Mesenteric fat pad (tissue), 1 donor: ENCODE measurements around the gene AGBL1. TPM values are rescaled to one million over a fixed set of nuclear protein-coding genes. Genes with fewer than 3 reads are reported as not detected.
"Not testable (repeated sequence)": the region's sequence is repeated elsewhere in the genome, so short reads cannot be mapped to it uniquely, and the experiment has no call there.

Experiments used
- DNase-seq: peaks from one replicate; pipeline ENCODE4 v3.0.0-alpha.2; 2020; ENCODE audit warnings: low spot score
- total RNA-seq: library from RNA; stranded (reverse); fragmentation: NEBNext Ultra II Directional; extraction: Animal tissue kit (Norgen Biotek cat#: 25700); gene quantifications from one replicate; pipeline ENCODE4 v1.2.1, GENCODE V29; 2021
- donor health status: DM: yes; HTN: yes; CAD: no.

AGBL1 gene
- total RNA-seq, 1 donor from 2014 or later: not detected

DNA sequence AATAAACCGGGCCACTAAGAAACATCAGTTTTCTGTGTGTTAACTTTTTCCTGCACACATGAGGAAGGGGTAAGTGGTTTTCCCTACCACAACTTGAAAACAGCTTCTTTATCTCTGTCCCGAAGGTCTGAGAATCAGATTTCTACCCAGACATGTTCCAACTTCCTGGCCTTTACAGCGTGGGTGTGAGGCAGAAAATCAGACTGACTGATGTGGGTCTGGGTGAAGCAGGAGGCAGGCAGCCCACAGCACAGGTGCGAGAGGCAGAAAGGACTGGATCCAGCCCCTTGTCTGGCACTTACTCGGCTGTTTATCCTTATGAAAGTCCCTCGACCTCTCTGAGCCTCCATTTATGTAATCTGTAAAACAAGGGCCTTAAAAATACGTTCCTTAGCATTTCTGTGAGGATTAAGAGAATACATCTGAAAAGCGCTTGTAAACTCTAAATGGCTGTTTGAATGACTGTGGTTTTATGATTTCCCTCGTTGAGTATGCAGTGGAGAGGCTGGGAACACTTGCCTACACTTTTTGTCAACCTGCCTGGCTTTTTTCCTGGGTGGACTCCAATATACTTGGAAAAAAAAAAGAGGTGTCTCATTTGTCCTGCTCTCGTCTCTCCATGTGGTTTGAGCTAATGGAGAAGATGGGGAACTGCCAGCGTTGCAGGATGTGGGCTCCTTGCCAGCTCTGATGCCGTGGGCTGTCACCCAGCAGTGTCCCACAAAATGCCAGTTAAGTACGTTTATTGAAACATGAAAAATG lies 3.1 kb downstream of the AGBL1 start:
- no peak for DNase-seq

DNA sequence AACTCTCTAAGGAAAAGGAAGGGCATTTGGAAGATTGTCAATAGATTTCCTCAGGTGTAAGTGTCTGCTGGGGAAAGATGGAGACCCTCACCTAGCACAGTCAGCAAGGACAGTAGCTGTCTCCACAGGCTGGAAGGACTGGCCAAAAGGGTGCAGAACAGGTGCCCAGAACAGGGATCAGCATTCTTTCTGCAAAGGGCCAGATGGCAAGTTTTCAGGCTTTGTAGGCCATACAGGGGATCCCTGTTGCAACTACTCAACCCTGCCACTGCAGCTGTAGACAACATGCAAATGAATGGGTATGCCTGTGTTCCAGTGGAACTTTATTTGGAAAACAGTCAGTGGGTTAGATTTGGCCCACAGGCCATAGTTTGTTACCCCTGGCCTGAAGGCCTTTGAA lies 8.1 kb downstream of the AGBL1 start:
- DNase-seq: no peak

DNA sequence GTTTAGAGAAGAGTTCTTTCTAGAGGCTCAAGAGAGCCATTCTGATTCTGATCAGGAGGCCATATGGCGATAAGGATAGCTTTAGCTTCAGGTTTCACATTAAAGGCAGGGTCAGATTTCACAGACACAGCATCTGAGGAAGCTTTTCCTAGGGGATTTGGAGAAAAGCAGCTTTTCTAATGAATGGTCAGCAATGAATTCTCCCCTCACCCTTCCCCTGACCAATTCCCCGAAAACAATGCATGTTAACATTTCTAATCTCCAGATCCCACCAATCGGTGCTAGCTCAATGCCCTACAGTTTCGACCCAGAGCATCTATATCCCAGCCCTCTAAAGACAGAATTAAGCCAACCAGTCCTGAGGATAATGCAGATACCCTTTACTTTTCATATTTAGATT lies 9.8 kb downstream of the AGBL1 start:
- DNase-seq: no peak

DNA sequence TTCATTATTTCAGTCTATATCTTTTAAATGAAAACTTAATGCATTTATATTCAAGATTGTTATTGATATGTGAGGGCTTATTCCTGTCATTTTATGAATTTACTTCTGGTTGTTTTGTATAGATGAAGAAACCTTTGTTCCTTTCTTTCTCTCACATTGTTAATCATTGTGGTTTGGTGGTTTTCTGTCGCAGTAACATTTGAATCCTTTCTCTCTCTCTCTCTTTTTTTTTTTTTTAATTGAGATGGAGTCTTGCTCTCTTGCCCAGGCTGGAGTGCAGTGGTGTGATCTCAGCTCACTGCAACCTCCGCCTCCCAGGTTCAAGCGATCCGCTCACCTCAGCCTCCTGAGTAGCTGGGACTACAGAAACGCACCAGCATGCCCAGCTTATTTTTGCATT lies 22.1 kb downstream of the AGBL1 start:
- DNase-seq: no peak

DNA sequence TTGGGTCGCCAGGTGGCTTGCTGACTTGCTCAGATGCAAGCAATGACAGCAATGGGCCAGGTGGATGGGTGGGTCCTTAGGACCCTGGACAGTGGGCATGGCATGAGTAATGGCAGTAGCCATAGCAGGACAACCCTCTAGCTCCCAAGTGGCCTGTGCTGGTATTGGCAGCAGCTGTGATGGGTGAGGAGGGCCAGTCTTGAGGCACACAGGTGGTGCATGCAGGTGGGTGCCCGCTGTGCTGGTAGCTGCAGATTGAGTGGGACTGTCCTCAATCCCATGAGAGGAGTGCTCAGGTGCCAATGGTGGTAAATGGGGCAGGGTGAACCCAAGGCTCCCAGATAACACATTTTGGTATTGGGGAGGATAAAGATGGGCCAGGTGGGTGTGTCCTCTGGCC lies 24.2 kb downstream of the AGBL1 start:
- no peak for DNase-seq

DNA sequence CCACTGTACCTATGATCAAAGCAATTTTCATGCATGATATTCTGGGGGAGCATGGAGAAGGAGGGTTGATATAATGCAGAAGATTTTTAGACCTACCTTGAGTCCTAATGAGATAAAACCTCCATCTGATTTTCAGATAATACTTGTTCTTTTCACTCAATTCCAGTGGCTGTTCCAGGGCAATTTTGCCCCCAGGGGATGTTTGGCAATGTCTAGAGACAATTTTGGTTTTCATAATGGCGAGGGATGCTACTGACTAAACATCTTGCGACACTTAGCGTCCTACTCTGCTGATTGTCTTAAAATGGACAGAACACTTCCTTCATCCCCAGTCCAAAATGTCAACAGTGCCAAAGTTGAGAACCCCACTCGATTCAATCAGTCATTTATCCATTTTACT lies 26.6 kb downstream of the AGBL1 start:
- DNase-seq: no peak

DNA sequence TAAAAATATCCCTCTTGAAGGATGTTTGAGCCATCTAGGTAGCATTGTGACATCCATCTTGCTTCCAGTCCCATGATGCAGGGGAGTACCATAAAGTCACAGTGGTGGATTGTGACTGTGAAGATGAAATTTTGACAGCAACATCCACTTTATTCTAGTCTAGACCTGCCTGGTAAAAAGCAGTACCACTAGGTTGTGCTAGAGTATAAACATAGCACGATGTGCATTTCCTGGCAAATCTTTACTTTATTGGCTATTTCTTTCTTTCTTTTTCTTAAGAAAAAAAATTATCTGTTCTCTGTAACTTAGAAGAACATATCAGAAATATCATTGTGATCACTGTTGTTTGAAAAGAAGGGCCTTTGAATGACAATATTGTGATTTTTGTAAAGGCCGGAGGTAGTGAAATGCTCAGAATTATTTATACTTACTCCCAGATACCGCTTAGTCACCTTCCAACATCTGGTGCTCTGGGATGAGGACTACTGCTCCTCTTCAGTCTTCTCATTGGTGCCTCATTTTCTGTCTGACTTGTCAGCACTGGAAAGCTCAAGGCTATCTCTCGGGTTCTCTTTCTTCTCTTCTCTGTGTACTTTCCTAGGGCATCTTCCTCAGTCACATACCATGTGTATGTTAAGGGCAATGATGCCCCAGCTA lies 35.6 kb downstream of the AGBL1 start:
- DNase-seq: no peak

DNA sequence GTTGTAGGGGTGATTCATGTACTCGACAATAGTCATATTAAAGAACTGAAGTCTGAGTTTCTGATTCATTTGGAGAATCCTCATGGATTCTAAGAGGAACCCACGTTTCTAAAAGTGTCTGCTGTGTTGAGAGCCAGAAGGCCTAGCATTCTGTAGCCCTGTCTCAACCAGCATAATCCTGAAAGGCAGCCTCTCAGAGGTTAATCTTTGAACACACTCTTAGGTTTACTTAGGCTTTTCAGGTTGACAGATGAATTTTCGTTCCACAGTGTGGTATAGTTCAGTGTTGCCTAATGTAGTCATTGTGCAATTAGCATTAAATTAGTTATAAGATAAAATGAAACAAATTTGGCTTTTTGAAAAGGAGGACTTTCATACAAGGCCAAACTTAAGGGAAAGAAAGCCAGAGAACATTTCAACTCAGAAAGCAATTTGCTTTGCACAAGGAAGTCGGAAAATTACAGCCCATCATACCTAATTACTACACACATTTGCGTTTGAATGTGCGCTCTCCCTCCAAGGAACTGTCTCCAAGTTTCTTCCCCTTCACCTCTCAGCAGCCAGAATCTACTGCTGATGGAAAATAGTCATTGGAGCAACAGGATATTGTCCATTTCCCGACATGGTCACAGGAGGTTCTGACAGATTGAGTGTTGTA lies 42.0 kb downstream of the AGBL1 start:
- DNase-seq: no peak

DNA sequence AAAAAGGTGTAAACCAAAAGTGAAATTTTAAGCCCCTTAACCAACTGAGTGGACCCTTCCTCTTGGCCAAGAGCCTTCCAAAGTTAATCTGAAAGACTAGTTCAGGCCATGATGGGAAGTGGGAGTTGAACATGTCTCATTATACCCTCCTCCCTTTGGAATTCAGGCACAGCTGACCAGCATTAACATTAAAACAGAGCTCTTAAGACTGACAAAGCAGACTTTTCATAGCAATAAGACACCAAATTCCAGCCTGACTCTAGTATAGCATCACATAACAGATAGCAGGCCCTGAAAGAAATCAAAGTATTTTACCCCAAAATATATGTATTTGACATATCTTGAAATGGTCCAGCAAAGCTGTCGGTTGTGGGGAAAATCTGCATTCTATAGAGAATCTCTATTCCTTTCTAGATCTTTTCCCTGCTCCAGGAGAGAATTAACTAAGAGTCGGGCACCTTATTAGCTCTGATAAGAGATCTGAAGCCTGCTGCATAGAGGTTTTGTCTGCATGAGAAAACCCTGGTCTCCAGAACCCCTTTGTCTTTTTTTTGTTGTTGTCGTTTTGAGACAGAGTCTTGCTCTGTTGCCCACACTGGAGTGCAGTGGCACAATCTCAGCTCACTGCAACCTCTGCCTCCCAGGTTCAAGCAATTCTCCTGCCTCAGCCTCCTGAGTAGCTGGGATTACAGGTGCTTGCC lies 43.2 kb downstream of the AGBL1 start:
- DNase-seq: not testable (repeated sequence)

DNA sequence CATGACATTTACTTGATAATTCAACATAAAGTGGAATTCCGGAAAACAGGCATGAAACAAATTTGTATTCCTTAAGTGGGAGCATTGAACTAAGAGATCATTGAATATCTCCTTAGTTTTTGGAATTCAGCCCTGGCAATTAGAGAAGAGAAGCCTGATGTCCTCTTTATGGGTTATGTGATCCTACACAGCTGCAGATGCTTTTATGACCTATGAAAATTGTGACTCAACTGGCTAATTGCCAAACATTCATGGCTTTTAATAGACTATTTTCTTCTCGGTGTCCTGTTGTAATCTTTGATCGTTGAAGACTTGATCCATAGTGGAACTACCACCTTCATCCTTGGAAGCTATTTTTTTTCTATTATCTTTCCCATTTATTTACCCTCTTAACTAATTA lies 46.1 kb downstream of the AGBL1 start:
- DNase-seq: no peak

DNA sequence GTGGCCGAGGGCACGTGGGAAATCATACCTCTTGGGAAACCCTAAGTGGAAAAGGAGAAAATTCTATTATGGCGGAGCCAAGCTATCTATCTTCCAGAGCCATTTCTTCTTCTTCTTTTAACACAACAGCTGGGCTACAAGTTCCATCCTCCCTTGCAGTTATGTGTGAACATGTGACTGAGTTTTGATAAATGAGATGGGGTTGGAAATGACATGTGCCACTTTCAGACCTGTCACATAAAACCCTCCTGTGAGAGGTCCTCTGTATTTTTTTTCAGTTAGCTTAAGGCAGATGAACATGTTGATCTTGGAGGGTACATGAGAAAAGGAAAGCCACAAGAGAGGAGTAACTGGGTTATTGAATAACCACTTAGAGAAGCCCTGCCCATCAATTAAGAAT lies 47.9 kb downstream of the AGBL1 start:
- no peak for DNase-seq

DNA sequence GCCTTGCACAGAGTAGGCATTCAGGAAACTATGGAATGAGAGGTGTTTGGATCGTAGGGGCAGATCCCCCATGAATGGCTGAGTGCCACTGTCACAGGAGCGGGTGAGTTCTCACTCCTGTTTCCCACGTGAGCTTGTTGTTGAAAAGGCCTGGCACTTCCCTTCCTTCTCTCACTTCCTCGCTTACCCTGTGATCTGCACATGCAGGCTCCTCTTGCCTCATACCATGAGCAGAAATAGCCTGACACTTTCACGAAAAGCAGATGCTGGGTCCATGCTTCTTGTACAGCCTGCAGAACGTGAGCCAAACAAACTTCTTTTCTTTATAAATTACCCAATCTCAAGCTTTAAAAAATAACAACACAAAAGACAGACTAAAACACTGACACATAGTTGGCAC lies 55.4 kb downstream of the AGBL1 start:
- DNase-seq: no peak

DNA sequence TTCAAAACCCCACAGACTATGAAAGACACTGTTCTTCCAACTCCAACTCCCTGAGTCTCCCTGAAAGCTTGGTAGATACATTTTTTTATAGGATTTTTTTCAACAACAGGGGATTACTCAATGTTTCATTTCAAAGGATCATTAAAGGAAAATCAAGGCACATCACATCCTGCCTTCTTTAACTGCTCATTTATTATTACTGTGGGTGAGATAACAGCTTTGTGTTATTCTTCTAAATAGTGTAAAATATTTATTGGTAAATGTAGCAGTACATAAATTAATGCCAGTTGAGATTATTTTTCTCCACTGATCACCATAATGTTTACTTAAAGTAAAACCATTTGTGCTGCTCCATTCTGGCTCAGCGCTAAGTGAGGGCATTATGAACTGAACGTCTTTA lies 57.2 kb downstream of the AGBL1 start:
- DNase-seq: no peak

DNA sequence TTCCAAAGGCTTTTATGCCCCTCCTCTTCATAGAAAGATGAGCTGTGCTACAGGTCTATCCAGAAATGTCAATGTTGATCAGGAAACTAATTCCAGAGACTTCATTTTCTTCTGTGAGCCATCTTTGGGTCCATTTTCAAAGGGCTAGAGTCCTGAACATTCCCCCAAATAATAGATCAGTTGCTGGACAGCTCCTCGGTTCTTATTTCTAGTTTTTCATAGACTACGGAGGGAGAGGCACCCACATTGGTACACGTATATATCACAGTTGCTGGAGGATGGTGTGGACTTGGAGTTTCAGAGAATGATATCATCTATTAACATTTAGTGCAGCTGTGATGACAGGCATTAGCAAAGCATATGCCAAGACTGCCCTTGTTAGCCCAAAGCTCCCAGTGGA lies 59.1 kb downstream of the AGBL1 start:
- DNase-seq: no peak

DNA sequence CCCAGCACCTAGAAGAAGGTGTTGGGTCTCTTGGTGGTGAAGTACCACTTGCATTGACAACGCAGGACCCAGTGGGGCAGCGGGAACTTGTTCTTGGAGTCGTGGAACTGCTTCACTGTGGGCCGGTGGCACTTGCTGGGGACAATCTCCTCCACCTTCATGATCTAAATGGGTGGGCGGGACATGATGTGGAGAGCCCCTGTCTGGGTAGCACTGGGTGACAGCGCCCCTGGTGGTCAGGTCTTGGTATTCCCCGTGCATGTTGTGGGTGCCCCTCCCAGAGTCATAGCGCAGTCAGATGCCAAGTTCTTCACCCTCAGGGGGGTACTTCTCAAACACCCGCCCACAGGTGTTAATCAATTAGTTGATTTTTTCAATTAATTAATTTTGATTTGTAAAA lies 60.2 kb downstream of the AGBL1 start:
- DNase-seq: no peak

DNA sequence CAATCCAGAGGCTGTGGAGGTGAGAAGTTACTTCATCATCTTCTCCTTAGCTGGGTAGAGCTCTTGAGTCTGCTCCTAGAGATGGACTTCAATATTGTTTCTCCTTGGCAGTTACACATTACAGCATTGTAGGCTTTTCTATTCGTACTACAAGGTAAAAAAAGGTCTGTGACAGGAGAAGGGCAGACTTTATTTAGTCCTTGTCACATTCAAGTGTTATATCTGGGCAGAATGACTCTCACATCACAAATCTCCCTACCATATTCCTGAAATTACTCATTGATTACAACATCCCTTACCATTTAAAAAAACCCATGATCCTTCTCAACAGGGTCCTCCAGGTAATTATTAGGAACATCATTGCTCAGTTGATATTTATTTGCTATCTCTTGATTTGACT lies 75.0 kb downstream of the AGBL1 start:
- no peak for DNase-seq

DNA sequence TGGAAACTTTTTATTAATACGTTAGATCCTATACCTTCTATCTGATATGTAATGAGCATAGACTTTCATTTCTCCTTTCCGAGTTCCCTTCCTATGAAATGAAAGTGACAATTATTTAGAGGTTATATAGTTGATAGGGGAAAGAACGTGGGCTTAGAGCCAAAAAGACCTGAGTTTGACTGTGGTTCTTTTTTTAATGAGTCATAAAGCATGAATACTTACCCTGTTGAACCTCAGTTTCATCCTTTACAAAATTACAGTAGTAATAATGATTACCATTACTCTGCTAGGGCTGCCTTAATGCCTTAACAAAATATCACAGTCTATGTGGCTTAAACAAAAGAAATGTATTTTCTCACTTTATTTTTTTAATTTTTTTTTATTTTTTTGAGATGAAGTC lies 75.9 kb downstream of the AGBL1 start:
- DNase-seq: no peak

DNA sequence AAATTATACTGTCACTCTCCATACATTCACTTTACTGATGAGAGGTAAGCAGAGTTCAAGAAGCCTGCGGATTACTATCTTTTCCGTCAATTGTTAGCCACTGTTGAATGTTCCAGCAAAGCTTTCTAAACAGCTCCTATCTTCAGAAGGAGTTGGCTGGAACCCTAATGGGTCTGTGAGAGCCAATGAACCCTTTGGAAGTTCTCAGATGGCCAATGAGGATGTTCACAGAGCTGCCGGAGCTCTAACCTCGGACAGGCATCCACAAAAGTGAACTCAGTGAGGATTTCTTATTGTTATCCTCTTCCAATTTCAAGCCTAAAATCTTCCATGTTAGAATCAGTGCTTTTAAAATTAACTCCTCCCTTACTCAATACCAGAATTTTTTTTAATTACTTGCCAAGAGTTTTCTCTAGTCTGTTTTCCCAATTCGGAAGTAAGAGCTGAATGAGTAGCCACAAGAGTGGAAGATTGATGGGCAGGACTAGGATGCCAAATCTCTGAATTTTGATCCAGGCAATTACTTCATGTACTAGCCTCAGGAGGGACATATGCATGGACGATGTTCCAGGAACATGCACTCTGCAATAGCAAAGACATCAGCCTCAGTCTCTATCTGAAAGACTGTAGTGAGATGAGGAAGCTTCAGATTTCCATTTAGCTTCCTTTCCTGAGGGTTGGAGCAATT lies 78.1 kb downstream of the AGBL1 start:
- no peak for DNase-seq

DNA sequence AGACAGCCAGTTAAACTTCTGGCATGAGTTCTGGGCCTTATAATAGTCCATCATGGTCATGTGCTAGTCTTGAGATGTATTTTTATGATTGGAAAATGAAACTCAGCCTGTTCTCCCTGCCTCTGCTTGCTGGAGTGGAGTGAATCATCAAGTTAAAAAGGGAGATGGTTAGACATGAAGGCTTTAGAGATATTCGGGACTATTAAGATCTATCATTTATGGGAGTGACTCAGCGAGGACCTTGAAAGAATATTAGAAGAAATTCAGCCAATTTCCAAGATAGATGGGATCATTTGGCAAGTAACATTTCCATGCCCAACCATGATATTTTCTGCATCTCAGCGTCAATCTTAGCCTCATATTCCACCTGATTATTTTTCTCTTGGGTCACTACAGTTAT lies 79.8 kb downstream of the AGBL1 start:
- DNase-seq: no peak

DNA sequence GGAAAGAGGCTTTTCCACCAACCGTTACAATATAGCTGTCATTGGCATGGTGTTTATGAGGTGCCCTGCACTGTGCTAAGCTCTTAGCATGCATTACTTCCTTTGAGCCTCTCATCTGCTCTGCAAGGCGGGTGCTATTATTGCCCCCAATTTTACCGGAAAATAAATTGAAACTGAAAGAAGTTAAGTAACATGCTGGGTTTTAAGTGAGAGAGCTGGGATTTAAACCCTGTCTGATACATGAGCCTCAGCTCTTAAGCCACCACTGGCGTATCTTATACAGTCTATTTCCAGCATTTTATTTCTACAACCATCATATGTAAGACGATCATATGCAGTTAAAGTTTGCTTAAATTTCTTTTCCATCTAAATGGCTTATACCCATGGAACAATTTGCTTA lies 81.6 kb downstream of the AGBL1 start:
- DNase-seq: no peak

DNA sequence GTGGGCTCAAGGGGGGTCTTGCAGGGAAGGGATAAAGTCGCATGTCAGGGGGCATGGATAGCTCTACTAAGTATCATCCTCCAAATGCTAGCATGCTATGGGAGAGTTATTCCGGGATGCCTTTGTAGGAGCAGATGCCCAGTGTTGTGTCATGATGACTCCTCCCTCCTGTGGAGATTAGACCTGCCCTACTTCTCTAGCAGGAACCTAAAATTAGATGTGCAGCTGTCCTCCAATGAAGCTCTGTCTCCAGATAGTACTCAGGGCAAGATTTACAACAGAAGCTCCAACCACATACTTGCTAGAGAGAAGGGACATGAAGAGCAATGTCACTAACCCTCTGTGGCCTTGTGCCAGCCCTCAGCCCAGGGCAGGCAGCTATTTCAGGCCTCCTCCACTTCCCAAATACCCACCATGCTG lies 82.5 kb downstream of the AGBL1 start:
- DNase-seq: no peak
